ENCODE measurements around the gene SPEM3. TPM values are rescaled to one million over a fixed set of nuclear protein-coding genes. Genes with fewer than 3 reads are reported as not detected.

SPEM3 gene
- total and polyA plus RNA-seq, 2 of the 4 experiments (the other 2 are of a cell fraction): not detected

DNA sequence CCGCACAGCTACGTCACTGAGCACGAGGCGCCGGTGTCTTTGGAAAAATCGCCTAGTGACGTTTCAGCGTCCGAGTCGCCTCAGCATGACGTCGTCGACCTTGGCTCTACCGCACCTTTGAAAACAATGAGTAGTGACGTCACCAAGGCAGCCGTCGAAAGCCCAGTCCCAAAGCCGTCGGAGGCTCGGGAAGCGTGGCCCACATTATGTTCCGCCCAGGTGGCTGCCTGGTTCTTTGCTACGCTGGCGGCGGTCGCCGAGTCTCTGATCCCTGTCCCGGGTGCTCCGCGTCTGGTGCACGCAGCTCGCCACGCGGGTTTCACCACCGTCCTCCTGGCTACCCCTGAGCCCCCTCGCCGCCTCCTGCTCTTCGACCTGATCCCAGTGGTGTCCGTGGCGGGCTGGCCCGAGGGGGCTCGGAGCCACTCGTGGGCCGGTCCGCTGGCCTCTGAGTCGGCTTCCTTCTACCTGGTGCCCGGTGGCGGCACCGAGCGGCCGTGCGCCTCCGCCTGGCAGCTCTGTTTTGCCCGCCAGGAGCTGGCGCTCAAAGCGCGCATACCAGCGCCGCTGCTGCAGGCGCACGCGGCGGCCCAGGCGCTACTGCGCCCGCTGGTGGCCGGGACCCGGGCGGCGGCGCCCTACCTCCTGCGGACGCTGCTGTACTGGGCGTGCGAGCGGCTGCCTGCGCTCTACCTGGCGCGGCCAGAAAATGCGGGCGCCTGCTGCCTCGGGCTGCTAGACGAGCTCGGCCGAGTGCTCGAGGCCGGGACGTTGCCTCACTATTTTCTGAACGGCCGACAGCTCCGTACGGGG lies 8.1 kb downstream of the SPEM3 start:
- H3K18ac ChIP-seq (ENCODE audit: low read depth, low read length): no peak overlapping the region
- H2BK5ac ChIP-seq (ENCODE audit: low read depth, low read length, poor library complexity, severe bottlenecking): no peak overlapping the region
- peaks cover 8% of the 10 kb centered on the region for H3K4me1 ChIP-seq (ENCODE audit: control insufficient read depth, insufficient read depth, low read length)
- H4K91ac ChIP-seq (ENCODE audit: insufficient read depth, low read depth, low read length): no peak overlapping the region
- no peaks in the 10 kb centered on the region for H3K9me3 ChIP-seq (ENCODE audit: control insufficient read depth, insufficient read depth, low read length)
- BruUV-seq (replicated peaks): no TSS peak
- H3K27ac ChIP-seq (ENCODE audit: insufficient read depth, low read length): no peak overlapping the region
- no peak overlapping the region; the same call in 1 of the 2 replicates for H4K5ac ChIP-seq (ENCODE audit: low read depth, low read length)
- no peak overlapping the region for H3K14ac ChIP-seq (replicated peaks; ENCODE audit: low read depth, low read length)
- intact Hi-C loops (cut with micrococcal nuclease) (loop anchor here (1.0 to 5.0 kb wide), 4 partner anchors 32 to 125 kb away; partner anchors contain the start of genes KCTD11, SENP3 and TMEM256), dilution Hi-C loops (cut with HindIII; ENCODE audit: low sequenced_read_pairs, unreplicated experiment) (no loop called here), in situ Hi-C loops (cut with MboI; ENCODE audit: low sequenced_read_pairs) (no loop called here)
- peaks cover 34% of the 10 kb centered on the region for H3K27me3 ChIP-seq (ENCODE audit: control insufficient read depth, insufficient read depth, low read length)
- TF ChIP-seq MXI1 (IDR thresholded peaks at IDR 0.05; ENCODE audit: borderline replicate concordance, low read depth, low read length) (peak; percentile 80), MAFK (IDR thresholded peaks at IDR 0.05; ENCODE audit: low read depth, low read length) (no peak), NFE2L2 (IDR thresholded peaks at IDR 0.05; ENCODE audit: low read depth, low read length) (no peak), POLR2A (IDR thresholded peaks at IDR 0.05; ENCODE audit: low read depth, low read length) (no peak), RFX5 (IDR thresholded peaks at IDR 0.05; ENCODE audit: low read depth, low read length) (no peak), MAZ (IDR thresholded peaks at IDR 0.05; ENCODE audit: borderline replicate concordance, low read depth, low read length) (peak; percentile 49; the same call in 1 of the 2 replicates), RAD21 (IDR thresholded peaks at IDR 0.05; ENCODE audit: low read length) (peak; percentile 82), RCOR1 (IDR thresholded peaks at IDR 0.05; ENCODE audit: insufficient replicate concordance, low read length) (no peak), BHLHE40 (IDR thresholded peaks at IDR 0.05; ENCODE audit: low read depth, low read length) (peak; percentile 61), SMC3 (IDR thresholded peaks at IDR 0.05; ENCODE audit: low read depth, low read length) (peak; percentile 73), FOS (IDR thresholded peaks at IDR 0.05; ENCODE audit: low read depth, low read length) (no peak)
- TF ChIP-seq, protein P1, sequence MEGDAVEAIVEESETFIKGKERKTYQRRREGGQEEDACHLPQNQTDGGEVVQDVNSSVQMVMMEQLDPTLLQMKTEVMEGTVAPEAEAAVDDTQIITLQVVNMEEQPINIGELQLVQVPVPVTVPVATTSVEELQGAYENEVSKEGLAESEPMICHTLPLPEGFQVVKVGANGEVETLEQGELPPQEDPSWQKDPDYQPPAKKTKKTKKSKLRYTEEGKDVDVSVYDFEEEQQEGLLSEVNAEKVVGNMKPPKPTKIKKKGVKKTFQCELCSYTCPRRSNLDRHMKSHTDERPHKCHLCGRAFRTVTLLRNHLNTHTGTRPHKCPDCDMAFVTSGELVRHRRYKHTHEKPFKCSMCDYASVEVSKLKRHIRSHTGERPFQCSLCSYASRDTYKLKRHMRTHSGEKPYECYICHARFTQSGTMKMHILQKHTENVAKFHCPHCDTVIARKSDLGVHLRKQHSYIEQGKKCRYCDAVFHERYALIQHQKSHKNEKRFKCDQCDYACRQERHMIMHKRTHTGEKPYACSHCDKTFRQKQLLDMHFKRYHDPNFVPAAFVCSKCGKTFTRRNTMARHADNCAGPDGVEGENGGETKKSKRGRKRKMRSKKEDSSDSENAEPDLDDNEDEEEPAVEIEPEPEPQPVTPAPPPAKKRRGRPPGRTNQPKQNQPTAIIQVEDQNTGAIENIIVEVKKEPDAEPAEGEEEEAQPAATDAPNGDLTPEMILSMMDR (conservative IDR thresholded peaks at IDR 0.05; ENCODE audit: low read depth, low read length): peak; percentile 94
- TF ChIP-seq, protein P2, sequence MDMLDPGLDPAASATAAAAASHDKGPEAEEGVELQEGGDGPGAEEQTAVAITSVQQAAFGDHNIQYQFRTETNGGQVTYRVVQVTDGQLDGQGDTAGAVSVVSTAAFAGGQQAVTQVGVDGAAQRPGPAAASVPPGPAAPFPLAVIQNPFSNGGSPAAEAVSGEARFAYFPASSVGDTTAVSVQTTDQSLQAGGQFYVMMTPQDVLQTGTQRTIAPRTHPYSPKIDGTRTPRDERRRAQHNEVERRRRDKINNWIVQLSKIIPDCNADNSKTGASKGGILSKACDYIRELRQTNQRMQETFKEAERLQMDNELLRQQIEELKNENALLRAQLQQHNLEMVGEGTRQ (IDR thresholded peaks at IDR 0.05; ENCODE audit: low read depth, low read length): peak; percentile 10; the same call in 1 of the 2 replicates
- H3K4ac ChIP-seq (ENCODE audit: low read depth, low read length): no peak overlapping the region
- H3K9me1 ChIP-seq (ENCODE audit: insufficient read depth, low read length): no peaks in the 10 kb centered on the region
- no peak overlapping the region; the same call in 1 of the 2 replicates for H3K23ac ChIP-seq (ENCODE audit: low read depth, low read length)
- H3K4me3 ChIP-seq (ENCODE audit: insufficient read depth, low read depth, low read length): peak overlapping the region; percentile 35
- H3K56ac ChIP-seq (ENCODE audit: extremely low read depth, insufficient read depth, low read length): no peak overlapping the region
- H2BK20ac ChIP-seq (ENCODE audit: low read depth, low read length): no peak overlapping the region
- H2BK120ac ChIP-seq (ENCODE audit: low read depth, low read length): no peak overlapping the region
- H3K36me3 ChIP-seq (ENCODE audit: control insufficient read depth, insufficient read depth, low read length): no peaks in the 10 kb centered on the region
- H2AK9ac ChIP-seq (replicated peaks; ENCODE audit: low read depth, low read length, poor library complexity): peak overlapping the region; percentile 18
- 4% methylated on average over 72 of the region's 92 CpGs; no CpG with 5 or more reads in 1 of the 2 experiments for WGBS, 2 experiments (ENCODE audit: extremely low coverage in 2 of 2, insufficient read length in 1 of 2)
- POLR2A ChIA-PET (ENCODE audit: unreplicated experiment): interaction anchor here (0.5 kb wide), 1 partner anchor 30 kb away, joined by 8 read pairs; no protein-coding TSS in a partner anchor
- peak overlapping the region; percentile 11 to 66; a peak in 2 of 4 replicates for H4K8ac ChIP-seq (ENCODE audit: low read depth in 2 of 2, low read length in 2 of 2)
- peak overlapping the region; percentile 81 for H2AFZ ChIP-seq (replicated peaks; ENCODE audit: low read length, poor library complexity)
- no peak overlapping the region for H3K9ac ChIP-seq (ENCODE audit: low read depth, low read length)
- peak overlapping the region; percentile 74 for H2AK5ac ChIP-seq (ENCODE audit: low read depth, low read length)
- peak; percentile 75 for DNase-seq
- H2BK15ac ChIP-seq (ENCODE audit: low read depth, low read length): no peak overlapping the region
- H3K4me2 ChIP-seq (ENCODE audit: low read depth, low read length): peak overlapping the region; percentile 84
- CTCF ChIA-PET: interaction anchor here (0.6 to 1.9 kb wide), 12 partner anchors 9 to 179 kb away, joined by 3 to 12 read pairs (median 4); partner anchors contain the start of genes SENP3, SPEM2 and TMEM256
- peaks cover 3% of the 10 kb centered on the region; the same call in 1 of the 2 replicates for H4K20me1 ChIP-seq (ENCODE audit: insufficient read depth, low read length)
- peak; percentile 87 for ATAC-seq (ENCODE audit: low read depth)
- H3K79me1 ChIP-seq (ENCODE audit: low read depth in 1 of 2, low read length in 2 of 2): peaks cover 0 to 2% of the 10 kb centered on the region in 2 experiments; a peak in 1 of 4 replicates
